Mucosa of rectum (tissue), 2 donors: ENCODE data around the gene PLAC9.
"Not testable (repeated sequence)": the region's sequence is repeated elsewhere in the genome, so short reads cannot be mapped to it uniquely, and the experiment has no call there.

Experiments
- H3K27ac ChIP-seq, 2 donors: one replicate each; pipeline ENCODE4 v1.7.0; 2013; ENCODE audit warnings: inconsistent platforms in 2 of 2, low read depth in 2 of 2, low read length in 2 of 2
- H3K27me3 ChIP-seq, 2 donors: one replicate each; pipeline ENCODE4 v1.7.0; 2013; ENCODE audit warnings: low read length in 2 of 2; ENCODE audit not compliant: control insufficient read depth in 2 of 2, insufficient read depth in 2 of 2
- H3K36me3 ChIP-seq, 2 donors: one replicate each; pipeline ENCODE4 v1.7.0; 2013; ENCODE audit warnings: low read length in 2 of 2; ENCODE audit not compliant: control insufficient read depth in 2 of 2, insufficient read depth in 2 of 2
- H3K4me1 ChIP-seq, 2 donors: one replicate each; pipeline ENCODE4 v1.7.0; 2013; ENCODE audit warnings: low read length in 2 of 2, mild to moderate bottlenecking in 1 of 2; ENCODE audit not compliant: control insufficient read depth in 2 of 2, insufficient read depth in 2 of 2
- H3K4me3 ChIP-seq, 2 donors: one replicate each; pipeline ENCODE4 v1.7.0; 2013; ENCODE audit warnings: low read length in 2 of 2
- H3K9ac ChIP-seq, 2 donors: one replicate each; pipeline ENCODE4 v1.7.0; 2013; ENCODE audit warnings: low read length in 2 of 2, low read depth in 1 of 2, mild to moderate bottlenecking in 1 of 2
- H3K9me3 ChIP-seq, 2 donors: one replicate each; pipeline ENCODE4 v1.7.0; 2013; ENCODE audit warnings: low read length in 2 of 2; ENCODE audit not compliant: control insufficient read depth in 2 of 2
- donor health status: healthy.
- donor health status: Normal muscosa, but diverticular disease.

Gene PLAC9

GRCh38 chr10:80132299-80133139 is at the start of gene PLAC9:
Gene PLAC9 (plus strand): TSS chr10:80132730. CDS start chr10:80132763, 33 bp downstream.
- no peaks in the 10 kb centered on the region for H3K36me3 ChIP-seq
- peak within 1 kb of the TSS; percentile 32 to 63 for H3K27ac ChIP-seq
- peak within 1 kb of the TSS; percentile 48 to 59 for H3K4me3 ChIP-seq
- peaks cover 11 to 16% of the 10 kb centered on the region in 2 donors for H3K27me3 ChIP-seq
- H3K9ac ChIP-seq: peak within 1 kb of the TSS; percentile 34 to 38
- H3K9me3 ChIP-seq: no peaks in the 10 kb centered on the region
- no peaks in the 10 kb centered on the region for H3K4me1 ChIP-seq

- H3K27me3 ChIP-seq: peaks cover 0 to 1% of the 10 kb centered on the region in 2 donors
- H3K4me3 ChIP-seq: no peak overlapping the region
- no peak overlapping the region for H3K9ac ChIP-seq
- H3K4me1 ChIP-seq: no peaks in the 10 kb centered on the region
- H3K36me3 ChIP-seq: no peaks in the 10 kb centered on the region
- no peak overlapping the region for H3K27ac ChIP-seq
- no peaks in the 10 kb centered on the region for H3K9me3 ChIP-seq
Measured at GRCh38 chr10:80090121-80090520, 42.4 kb upstream of the PLAC9 start.

GRCh38 chr10:80094231-80094630 is 38.3 kb upstream of the PLAC9 start:
- Histone ChIP-seq H3K36me3 (no peaks in the 10 kb centered on the region), H3K9me3 (no peaks in the 10 kb centered on the region), H3K4me3 (no peak overlapping the region), H3K4me1 (no peaks in the 10 kb centered on the region), H3K27ac (no peak overlapping the region), H3K9ac (no peak overlapping the region), H3K27me3 (peaks cover 0 to 1% of the 10 kb centered on the region in 2 donors)

- not testable (repeated sequence) for H3K4me3 ChIP-seq, H3K9me3 ChIP-seq, H3K4me1 ChIP-seq, H3K36me3 ChIP-seq, H3K9ac ChIP-seq, H3K27me3 ChIP-seq, H3K27ac ChIP-seq
Measured at GRCh38 chr10:80098272-80098671, 34.3 kb upstream of the PLAC9 start.

GRCh38 chr10:80099295-80099694 is 33.2 kb upstream of the PLAC9 start:
- H3K27ac ChIP-seq, H3K4me1 ChIP-seq, H3K9me3 ChIP-seq, H3K9ac ChIP-seq, H3K27me3 ChIP-seq, H3K36me3 ChIP-seq, H3K4me3 ChIP-seq: not testable (repeated sequence)

GRCh38 chr10:80100116-80100515 is 32.4 kb upstream of the PLAC9 start:
- H3K36me3 ChIP-seq: no peaks in the 10 kb centered on the region
- no peaks in the 10 kb centered on the region for H3K27me3 ChIP-seq
- no peak overlapping the region for H3K27ac ChIP-seq
- no peaks in the 10 kb centered on the region for H3K9me3 ChIP-seq
- H3K9ac ChIP-seq: no peak overlapping the region
- H3K4me1 ChIP-seq: peaks cover 0 to 7% of the 10 kb centered on the region in 2 donors
- H3K4me3 ChIP-seq: no peak overlapping the region

- Histone ChIP-seq H3K27me3 (no peaks in the 10 kb centered on the region), H3K36me3 (no peaks in the 10 kb centered on the region), H3K27ac (no peak overlapping the region), H3K4me1 (peaks cover 0 to 7% of the 10 kb centered on the region in 2 donors), H3K4me3 (no peak overlapping the region), H3K9me3 (no peaks in the 10 kb centered on the region), H3K9ac (no peak overlapping the region)
Measured at GRCh38 chr10:80100861-80101695, 31.5 kb upstream of the PLAC9 start.

GRCh38 chr10:80104066-80104926 is 28.2 kb upstream of the PLAC9 start:
- Histone ChIP-seq H3K9ac (no peak overlapping the region), H3K4me1 (peaks cover 0 to 7% of the 10 kb centered on the region in 2 donors), H3K27me3 (no peaks in the 10 kb centered on the region), H3K36me3 (no peaks in the 10 kb centered on the region), H3K9me3 (peaks cover 4% of the 10 kb centered on the region in 2 donors), H3K27ac (peak overlapping the region; percentile 17 to 53), H3K4me3 (no peak overlapping the region)

GRCh38 chr10:80108576-80109239 is 23.8 kb upstream of the PLAC9 start:
- Histone ChIP-seq H3K27ac (no peak overlapping the region), H3K4me3 (no peak overlapping the region), H3K9ac (no peak overlapping the region), H3K36me3 (no peaks in the 10 kb centered on the region), H3K9me3 (peaks cover 4% of the 10 kb centered on the region in 2 donors), H3K27me3 (no peaks in the 10 kb centered on the region), H3K4me1 (peaks cover 0 to 7% of the 10 kb centered on the region in 2 donors)
